Kidney capillary endothelial cell (primary cell): Measurements from ENCODE around the gene RAMACL.
A peak's percentile ranks its signal among the peaks of the same experiment; 100 is the strongest.
"Not testable (repeated sequence)": the region's sequence is repeated elsewhere in the genome, so short reads cannot be mapped to it uniquely, and the experiment has no call there.

ENCODE experiments used
- DNase-seq: peaks from one replicate; pipeline ENCODE4 v3.0.0-alpha.2; 2018; ENCODE audit warnings: low spot score

The RAMACL gene

DNA sequence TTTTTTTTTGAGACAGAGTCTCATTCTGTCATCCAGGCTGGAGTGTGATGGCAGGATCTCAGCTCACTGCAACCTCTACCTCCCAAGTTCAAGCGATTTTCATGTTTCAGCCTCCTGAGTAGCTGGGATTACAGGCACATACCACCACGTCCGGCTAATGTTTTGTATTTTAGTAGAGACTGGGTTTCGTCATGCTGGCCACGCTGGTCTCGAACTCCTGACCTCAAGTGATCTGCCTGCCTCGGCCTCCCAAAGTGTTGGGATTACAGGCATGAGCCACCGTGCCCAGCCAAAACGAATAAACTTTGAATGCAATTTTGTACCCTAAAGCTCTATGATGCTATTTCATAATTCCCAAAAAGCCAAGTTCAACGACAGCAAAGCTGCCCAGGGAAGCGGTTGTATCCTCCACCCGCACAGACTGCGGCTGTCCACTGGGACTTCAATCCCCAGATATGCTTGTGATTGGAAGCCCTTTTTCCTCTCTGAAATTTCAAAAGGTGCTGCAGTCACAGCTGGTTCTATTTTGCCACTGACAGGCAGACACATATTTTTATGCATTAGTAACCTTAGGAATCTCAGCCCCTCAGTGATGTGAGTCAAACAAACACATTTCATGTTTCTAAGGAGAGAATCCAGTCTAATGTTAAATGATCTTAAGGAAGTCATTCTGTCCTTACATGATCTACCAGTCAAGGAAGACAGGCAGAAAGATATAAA is 8.7 kb upstream of the RAMACL start:
- no peak for DNase-seq

DNA sequence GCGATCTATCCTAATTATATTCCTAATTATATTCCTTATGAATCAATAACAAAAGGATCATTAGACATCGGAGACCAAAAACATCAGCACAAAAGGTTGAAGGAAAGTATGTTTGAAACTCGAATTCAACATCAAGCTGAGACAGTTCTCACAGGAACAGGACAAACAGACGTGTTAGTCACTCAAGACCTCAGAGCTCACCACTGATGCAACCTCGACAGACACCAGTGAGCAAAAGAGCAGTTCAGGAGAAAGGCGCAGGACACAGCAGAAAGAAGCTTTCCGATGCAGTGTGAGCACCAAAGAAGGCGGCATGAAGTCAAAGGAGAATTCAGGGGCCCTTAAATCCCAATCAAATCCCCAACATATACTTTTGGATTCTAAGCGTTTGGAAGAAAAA is 6.3 kb upstream of the RAMACL start:
- DNase-seq = no peak

DNA sequence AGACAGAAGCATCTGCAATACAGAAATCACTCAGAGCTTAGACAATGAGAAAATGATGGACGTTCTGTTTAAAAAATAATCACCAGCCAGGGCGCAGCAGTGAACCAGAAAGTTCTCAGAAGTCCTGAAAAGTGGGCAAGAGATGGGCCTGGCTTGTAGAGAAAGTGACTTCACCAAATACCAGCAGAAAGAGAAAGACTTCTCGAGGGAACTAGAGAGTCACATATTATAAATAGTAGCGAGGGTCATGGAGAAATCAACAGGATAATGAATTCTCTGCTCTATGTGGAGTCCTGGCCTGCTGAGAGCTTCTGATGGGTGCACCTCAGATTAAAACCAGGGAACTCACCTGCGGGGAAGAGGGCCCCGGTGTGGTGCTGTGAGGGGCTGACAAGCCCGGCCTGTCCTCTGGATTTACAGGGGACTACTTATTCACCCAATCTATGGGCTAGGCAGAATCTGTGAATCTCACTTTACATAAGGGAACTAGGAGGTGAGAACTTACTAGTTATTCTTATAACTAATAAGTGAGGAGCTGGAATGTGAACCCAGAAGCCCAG is 5.6 kb upstream of the RAMACL start:
- DNase-seq = no peak

DNA sequence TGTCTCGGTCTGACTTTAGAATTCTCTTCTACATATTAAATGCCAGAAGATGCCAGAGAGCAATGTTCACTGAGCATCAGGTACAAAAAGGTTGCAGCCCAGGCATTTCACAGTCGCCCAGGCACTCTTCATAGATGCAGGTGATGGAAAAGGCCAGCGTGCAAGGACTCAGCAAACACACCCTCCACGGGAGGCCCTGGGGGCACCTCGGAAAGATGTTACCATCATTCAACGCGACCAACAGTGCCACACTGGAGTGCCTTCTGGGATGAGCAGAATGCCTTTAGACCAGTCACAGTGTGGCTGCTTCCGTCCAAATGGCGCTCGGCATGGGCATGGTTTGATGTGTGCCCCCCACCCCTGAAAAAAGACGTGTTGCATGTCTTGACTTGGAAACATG is 4.5 kb upstream of the RAMACL start:
- no peak for DNase-seq

DNA sequence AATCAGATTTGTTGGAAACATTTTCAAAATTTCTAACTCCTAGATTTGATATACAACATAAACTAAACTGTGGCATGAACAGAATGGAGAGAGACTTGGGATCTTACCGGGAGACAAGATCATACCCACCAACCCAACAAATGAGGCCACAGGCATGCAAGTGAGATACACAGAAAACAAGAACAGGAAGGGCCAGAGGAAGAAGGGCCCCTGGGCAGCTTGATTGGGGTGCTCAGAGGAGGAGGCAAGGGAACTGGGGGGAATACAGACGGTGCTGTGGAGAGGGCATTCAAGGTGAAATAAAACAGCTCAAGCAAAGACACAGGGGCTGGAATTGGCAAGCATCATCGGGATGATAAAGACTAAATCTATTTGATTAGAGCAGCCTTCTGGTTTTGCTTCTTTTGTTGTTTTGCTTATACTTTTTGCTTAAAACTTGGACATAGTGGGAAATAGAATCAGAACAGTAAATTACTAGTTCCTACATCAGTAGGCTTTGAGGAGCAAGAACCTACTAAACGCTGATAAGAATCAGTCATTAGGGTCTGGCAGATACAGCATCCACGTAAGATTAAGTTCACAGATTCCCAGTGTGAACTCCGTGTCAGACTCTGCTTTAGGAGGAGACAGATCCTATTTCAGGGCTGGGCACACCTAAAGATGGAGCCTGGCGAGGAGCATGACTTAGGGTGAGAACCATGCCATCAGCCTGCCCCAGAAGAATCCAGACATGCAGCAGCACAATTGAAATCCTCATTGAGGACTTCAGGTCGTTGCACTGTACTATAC is 3.5 kb upstream of the RAMACL start:
- DNase-seq = no peak

DNA sequence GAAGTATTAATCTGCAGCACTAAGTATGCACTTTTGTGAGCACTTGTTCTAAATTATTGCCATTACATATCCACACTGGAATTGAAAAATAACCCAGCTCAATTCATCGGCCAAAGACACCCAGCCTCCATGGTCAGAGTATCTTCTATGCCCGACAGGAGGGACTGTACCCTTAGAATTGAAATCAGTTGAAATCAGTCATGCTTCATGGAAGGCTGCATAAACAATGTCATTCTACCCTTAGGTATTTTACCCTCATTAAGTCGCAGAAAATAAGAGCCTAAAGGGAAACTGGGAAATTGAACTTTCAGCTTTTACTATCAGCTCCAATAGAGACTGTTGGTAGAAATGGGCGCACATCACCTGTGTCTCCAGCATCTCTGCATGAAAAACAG is 2.9 kb upstream of the RAMACL start:
- no peak for DNase-seq

DNA sequence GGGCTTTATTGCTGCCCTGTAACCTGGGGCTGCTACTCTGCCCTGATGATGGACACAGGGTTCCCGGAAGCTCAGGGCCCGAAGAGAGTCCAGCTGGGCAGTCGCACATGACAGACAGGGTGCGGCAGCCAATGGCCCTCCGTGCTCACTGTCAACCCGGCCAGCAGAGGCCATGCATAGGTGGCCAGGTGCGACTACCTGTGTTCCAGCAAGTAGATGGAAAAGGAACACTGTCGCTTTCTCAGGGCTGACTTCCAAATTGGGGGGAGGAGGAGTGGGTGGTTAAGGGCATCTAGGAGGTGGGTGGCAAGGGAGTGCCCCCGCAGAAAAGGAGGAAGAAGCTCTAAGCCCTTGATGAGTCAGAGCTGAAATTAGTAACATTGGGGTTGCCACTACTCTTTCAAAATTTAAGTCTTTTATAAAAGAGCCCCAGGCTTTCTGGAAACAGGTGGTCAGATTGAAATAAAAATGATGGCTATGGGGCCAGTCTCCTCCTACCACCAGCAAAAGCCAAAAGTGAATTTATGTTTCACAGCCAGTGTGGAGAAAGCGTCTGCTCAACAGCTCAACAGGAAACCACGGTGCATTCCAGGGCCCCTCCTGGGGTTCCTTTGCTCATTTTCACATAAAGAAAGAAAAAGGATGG is 2.3 kb upstream of the RAMACL start:
- peak; percentile 48 for DNase-seq

DNA sequence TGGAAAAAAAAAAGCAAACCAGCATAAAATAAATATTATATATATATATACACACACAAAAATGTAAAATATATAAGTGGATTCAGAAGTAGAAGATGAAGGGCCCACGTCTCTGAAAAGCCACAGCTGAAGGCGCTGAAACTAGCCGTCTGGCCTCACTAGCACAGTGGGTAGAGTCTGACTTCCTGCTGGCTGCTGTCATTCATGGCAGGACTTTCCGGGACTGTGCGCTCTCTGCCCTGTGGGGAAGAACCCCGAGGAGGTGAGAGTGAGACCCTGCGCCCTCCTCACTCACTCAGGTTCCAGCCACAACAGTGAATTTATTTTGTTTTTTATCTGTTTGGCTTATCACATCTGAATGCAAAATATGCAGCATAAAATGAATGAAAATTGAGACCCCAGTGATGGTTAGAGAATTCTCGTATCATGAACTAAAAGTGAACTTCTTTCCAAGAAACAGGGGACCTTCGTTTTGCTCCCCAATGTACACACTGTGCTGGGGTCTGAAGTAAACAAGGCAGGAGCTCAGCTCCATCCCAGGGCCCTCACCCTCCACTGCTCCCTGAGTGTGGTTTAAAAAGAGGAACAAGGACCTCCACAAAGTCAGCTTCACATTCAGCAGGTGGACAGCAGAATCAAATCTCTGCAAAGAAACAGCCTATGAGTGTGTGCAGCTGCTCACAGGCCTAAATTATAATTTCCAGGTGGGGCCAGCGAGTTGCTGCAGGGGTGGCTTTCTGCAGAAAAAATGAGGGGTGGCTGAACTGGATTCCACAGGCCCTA is 1.3 kb upstream of the RAMACL start:
- DNase-seq = no peak

DNA sequence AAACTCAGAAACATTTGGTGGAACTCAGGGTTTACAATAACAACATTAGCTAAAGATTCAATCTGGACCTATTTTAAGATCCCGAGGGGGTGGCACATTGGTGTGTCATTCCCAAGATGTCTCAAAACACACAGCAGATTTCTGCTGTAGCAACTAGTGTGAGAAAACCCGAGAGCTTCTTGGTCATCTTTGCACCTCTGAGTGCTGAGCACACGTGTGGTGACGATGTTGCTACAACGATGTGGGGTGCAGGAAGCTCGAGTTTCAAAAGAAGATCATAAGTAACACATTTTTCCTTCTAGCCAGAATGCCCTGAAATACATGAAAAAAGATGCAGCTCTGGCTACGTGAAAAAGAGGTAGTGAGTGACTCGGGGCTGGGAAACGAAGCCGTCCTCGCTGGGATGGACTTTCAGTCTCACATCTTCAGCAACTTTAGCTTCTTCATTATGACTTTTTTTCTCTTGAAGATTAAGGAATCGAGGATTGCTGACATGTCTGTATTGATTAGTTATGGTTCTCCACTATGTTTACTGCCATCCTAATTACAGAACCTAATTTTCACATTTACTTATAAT is 1.5 kb downstream of the RAMACL start:
- DNase-seq = no peak

DNA sequence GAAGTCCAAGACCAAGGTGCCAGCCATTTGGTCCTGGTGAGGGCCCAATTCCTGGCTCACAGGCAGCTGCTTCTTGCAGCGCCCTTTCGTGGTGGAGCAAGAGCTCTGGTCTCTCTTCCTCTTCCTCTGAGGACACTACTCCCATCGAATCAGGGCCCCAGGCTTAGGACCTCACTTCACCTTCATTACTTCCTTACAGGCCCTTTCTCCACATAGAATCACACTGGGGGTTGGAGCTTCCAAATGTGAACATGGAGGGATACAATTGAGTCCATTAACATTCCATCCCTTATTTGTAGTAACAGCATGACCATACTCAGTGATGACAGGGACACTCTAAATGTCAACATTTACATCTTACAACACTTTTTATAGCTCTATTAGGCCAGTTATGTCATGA is 2.3 kb downstream of the RAMACL start:
- DNase-seq = no peak

DNA sequence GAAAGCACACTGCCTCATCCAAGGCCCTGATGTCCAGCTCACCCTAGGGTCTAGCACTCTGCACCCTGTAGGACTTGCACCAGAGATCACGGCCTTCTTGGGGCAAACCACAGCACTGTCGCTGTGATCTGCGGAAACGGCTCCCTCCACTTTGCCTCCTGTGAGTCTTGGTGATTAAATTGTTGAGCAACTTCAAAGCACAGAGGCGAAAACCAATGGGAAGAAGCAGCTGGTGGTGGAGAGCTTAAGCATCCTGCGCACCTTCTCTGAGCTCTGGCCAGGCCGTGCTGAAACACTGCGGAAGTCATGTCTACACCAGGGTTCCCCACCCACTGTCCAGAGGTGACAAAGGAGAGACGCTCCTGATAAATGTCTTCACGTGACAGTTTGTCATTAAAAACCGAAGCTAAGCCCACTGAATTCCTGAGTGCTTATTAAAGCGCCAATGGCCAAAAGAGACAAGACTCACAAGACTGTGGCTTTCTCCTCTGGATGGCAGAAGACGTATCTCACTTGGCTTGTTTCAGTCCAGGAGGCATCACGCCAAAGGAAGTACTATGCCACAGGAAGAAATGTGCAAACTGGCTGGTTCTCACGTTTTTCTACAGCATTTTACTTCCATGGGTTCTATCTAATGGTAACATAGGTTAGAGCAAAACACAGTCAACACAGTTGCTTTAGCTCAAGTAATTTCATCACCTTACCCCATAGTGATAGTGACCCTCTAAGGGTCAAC is 3.1 kb downstream of the RAMACL start:
- no peak for DNase-seq

DNA sequence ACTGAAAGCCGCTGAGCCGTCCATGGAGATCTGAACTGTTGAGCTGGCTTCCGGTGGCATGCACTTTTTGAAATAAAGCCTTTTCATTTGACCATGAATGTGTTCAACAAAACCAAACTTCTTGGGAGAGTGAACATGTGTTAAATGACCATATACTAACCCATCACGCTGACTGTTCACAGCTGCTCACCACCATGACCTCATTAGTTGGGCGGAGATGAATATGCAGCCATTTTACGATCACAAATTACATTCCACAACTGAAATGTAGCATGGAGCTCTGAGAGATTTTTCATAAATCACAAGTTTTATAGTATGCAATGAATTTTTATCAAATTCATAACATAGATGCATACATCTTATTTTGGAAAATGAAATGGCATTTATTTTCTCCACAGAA is 4.2 kb downstream of the RAMACL start:
- DNase-seq = no peak

DNA sequence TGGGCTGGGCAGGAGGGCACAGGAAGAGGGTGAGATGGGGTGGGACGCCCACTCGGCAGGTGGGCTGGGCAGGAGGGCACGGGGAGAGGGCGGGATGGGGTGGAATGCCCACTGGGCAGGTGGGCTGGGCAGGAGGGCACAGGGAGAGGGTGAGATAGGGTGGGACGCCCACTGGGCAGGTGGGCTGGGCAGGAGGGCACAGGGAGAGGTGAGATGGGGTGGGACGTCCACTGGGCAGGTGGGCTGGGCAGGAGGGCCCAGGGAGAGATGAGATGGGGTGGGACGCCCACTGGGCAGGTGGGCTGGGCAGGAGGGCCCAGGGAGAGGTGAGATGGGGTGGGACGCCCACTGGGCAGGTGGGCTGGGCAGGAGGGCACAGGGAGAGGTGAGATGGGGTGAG is 4.7 kb downstream of the RAMACL start:
- not testable (repeated sequence) for DNase-seq

DNA sequence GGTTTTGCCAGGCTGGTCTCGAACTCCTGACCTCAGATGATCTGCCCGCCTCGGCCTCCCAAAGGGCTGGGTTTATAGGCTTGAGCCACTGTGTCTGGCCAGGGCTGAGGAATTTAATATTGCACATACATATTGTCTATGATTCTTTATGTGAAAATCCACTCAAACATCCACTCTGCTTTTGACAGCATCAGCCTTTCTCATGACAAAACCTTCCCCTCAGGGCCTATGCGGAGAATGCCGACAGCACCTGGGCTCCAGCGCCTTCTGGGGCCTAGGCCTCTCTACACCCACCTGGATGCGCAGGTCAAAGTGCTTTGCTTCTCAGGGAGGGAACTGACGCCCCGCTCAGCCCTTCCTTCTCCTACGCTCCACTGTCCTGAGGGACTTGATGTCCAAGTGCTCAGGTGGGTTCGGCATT is 5.4 kb downstream of the RAMACL start:
- no peak for DNase-seq

DNA sequence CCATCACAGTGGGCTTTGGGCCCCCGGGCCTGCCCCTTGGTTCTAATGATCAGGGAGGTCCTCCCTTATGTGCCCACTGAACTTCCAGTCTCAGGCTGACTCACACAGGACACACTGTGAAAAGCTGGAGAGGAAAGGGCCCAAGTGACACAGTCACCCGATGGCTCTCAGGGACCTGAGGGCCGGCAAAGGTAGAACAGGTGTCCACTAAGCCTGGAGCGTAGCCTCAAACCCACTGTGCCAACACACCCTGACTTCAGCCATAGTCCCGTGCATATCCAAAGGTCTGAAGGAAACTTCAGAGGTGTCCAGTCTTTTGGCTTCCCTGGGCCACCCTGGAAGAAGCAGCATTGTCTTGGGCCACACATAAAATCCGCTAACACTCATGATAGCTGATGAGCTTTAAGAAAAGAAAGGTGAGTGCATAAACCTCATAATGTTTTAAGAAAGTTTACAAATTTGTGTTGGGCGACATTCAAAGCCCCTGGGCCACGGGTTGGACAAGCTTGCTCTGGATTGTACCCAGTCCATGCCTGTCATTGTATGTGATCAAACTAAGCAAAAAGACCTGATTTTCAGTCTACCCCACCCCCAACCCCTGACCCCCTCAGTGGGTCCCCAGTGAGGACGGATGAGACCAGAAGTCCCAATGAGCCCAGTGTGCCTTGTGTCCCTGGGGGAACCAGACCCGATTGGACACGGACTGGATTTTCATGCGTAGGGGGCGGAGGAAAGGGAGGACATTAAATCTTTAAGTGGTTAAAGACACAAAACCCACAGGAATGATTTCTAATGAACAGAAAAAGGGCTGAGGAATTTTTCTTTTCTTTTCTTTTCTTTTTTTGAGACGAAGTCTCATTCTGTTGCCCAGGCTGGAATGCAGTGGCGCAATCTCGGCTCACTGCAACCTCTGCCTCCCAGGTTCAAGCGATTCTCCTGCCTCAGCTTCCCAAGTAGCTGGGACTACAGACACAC is 6.1 kb downstream of the RAMACL start:
- DNase-seq = no peak

DNA sequence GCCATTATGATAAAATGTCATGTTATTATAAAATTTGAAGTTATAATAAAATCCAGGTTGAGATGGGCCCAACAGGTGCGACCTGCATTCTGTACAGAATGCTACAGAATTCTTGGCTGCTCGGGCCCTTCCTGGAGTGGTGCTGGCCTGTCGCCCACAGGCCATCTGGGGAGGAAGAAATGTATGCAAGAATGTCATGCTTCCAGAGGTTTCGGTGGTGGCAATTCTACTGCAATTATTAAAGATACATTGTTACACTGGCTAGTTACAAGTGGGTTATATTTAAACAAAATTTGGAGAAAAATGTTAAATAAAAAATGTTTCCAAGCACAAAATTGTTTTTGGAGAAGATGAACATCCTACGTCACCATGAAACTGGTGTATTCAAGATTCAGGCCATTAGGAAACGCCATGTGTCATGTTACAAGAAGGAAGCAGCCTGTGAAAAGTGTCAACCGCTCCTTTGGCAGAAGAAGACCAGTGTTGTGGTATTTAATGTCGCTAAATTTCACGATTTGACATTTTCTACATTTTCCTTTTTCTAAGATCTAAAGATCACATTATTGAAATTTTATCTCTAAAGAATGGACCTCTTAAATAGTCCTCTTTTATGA is 7.1 kb downstream of the RAMACL start:
- no peak for DNase-seq

DNA sequence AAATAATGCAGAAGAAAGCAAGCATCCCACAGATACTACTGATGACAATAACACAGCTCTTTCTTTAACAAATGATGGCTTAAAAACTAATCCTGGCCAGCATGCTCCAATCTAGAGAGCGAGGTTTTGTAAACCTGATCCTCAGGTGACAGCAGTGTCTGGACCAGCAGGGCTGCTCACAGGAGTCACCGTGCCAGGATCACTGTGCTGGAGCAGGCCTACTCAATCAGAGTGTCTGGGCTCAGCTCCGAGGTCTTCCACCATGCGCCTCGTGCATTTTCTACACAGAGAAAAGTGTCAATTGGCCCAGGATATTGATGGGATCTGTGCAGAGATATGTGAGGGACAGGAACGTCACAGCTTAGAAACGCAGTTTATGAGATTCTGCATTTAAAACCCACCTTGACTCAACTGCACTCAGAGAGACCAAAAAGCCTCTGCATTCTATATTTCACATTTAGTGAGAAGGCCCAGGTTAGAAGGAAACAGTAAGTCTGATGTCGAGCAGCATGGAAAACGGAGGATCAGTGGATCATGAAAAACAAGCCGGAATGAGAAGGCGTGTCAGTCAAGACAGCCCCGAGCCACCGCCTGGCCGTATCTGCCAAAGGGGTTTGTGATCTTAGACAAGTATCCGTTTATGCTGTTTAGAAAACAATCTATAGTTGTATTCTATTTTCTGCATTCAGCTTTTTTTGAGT is 7.8 kb downstream of the RAMACL start:
- no peak for DNase-seq

DNA sequence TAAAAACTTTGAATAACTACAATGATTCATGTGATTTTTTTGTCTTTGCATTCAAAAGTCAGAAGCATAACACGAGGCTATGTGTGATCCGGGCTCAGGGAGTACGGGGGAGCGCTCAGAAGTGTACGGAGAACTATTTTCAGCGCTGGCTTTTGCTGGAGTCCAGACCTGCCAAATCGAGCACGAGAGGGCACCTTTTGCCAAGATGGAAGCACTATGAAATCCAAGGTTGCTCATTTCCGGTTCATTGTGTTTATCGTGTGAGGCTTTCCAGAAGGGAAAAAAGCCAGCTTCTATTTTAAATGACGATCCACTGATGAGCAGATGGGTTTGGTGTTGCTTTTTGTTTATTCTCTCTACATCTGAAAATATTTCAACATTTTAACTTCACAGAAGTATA is 11.3 kb downstream of the RAMACL start:
- no peak for DNase-seq
